Prostate gland (tissue), 2 donors: ENCODE measurements around the gene EBLN2. TPM values are rescaled to one million over a fixed set of nuclear protein-coding genes. Genes with fewer than 3 reads are reported as not detected.

Source experiments
- DNase-seq: peaks from one replicate; pipeline ENCODE4 v3.0.0-alpha.2; 2019; ENCODE audit warnings: low spot score
- H3K27ac ChIP-seq, 2 donors: fragments of 200-600 bp; sonication (generic); 2 replicates each; pipeline ENCODE4 v1.5.1; 2017 to 2019
- H3K27me3 ChIP-seq: fragments of 200-600 bp; sonication (generic); replicated peaks from 2 replicates; pipeline ENCODE4 v1.5.1; 2019; ENCODE audit not compliant: insufficient read depth
- H3K36me3 ChIP-seq, 2 donors: fragments of 200-600 bp; sonication (generic); 1 replicate in 1 of 2; 2 replicates in 1 of 2; pipeline versions ENCODE4 v1.5.1 to v1.8.1; 2017 to 2019
- H3K4me1 ChIP-seq: fragments of 200-600 bp; sonication (generic); replicated peaks from 2 replicates; pipeline ENCODE4 v1.5.1; 2019
- H3K4me3 ChIP-seq, 2 donors: fragments of 200-600 bp; sonication (generic); 2 replicates each; pipeline ENCODE4 v1.5.1; 2017 to 2019
- H3K9me3 ChIP-seq: fragments of 200-600 bp; sonication (generic); 2 replicates; pipeline ENCODE4 v1.5.1; 2017
- CTCF ChIP-seq, 4 experiments: fragments of 200-600 bp in 2 of 4; fragments of 450-650 bp in 2 of 4; sonication (generic) in 2 of 4; IDR thresholded peaks; 1 replicate in 3 of 4; 2 replicates in 1 of 4; pipeline ENCODE4 v1.5.1; 2016 to 2019; ENCODE audit warnings: antibody characterized with exemption in 4 of 4, mild to moderate bottlenecking in 2 of 4, moderate library complexity in 2 of 4
- POLR2A ChIP-seq: fragments of 450-650 bp; IDR thresholded peaks from one replicate; pipeline ENCODE4 v1.6.1; 2016; ENCODE audit warnings: antibody characterized with exemption, mild to moderate bottlenecking
- POLR2AphosphoS5 ChIP-seq: sonication (generic); formaldehyde crosslinking; IDR thresholded peaks from one replicate; pipeline ENCODE4 v1.6.1; 2017; ENCODE audit warnings: antibody characterized with exemption
- WGBS: methylation state at CpG from one replicate; pipeline ENCODE4 v1.1.5; 2018; 5-methylcytosine and 5-hydroxymethylcytosine counted together
- intact Hi-C: fragments of 100-400 bp; cut with DNase I; formaldehyde crosslinking; loops from one replicate; pipeline ENCODE4 v1.14.2; 2022
- total RNA-seq, 2 donors: library from RNA; depleted of rRNA; stranded (reverse); fragments of >200 nt; gene quantifications; one replicate each; pipeline ENCODE4 v1.1.0, GENCODE V29; 2016

Gene EBLN2
- total RNA-seq, 2 donors from 2014 or later: 0.82 to 4.1 TPM

- no peak overlapping the region for H3K27ac ChIP-seq
- DNase-seq: no peak
- no peaks in the 10 kb centered on the region for H3K27me3 ChIP-seq
- H3K4me3 ChIP-seq: no peak overlapping the region
- no peaks in the 10 kb centered on the region for H3K4me1 ChIP-seq
- no peaks in the 10 kb centered on the region for H3K36me3 ChIP-seq
- no peaks in the 10 kb centered on the region for H3K9me3 ChIP-seq
- intact Hi-C loops: loop anchor here (1.0 to 10.0 kb wide), 5 partner anchors 223 to 745 kb away; partner anchors contain the start of gene PDZRN3
- TF ChIP-seq CTCF (IDR thresholded peaks at IDR 0.05) (no peak), POLR2AphosphoS5 (no peak), POLR2A (no peak)
- 34% methylated on average over 2 of the region's 2 CpGs for WGBS
Measured at GRCh38 chr3:73101881-73102280, 40.4 kb downstream of the EBLN2 start.

- Histone ChIP-seq H3K9me3 (no peaks in the 10 kb centered on the region), H3K27me3 (no peaks in the 10 kb centered on the region), H3K4me3 (no peak overlapping the region), H3K27ac (no peak overlapping the region), H3K36me3 (no peaks in the 10 kb centered on the region), H3K4me1 (no peaks in the 10 kb centered on the region)
- TF ChIP-seq CTCF (IDR thresholded peaks at IDR 0.05): no peak
- TF ChIP-seq POLR2A: no peak
- TF ChIP-seq POLR2AphosphoS5: no peak
- intact Hi-C loops: loop anchor here (10.0 kb wide), 2 partner anchors 218 to 518 kb away; partner anchors contain the start of gene PDZRN3
- DNase-seq: no peak
- 80% methylated on average over 3 of the region's 3 CpGs for WGBS
Measured at GRCh38 chr3:73107215-73107614, 45.8 kb downstream of the EBLN2 start.

- Histone ChIP-seq H3K27ac (no peak overlapping the region), H3K36me3 (no peaks in the 10 kb centered on the region), H3K4me3 (no peak overlapping the region), H3K27me3 (no peaks in the 10 kb centered on the region), H3K9me3 (no peaks in the 10 kb centered on the region), H3K4me1 (no peaks in the 10 kb centered on the region)
- TF ChIP-seq CTCF (IDR thresholded peaks at IDR 0.05) (no peak), POLR2A (no peak), POLR2AphosphoS5 (no peak)
- intact Hi-C loops: loop anchor here (10.0 kb wide), 2 partner anchors 217 to 517 kb away; partner anchors contain the start of gene PDZRN3
- DNase-seq: no peak
- WGBS: 44% methylated on average over 5 of the region's 5 CpGs
Measured at GRCh38 chr3:73107676-73108187, 46.3 kb downstream of the EBLN2 start.

GRCh38 chr3:73108750-73109149 is 47.3 kb downstream of the EBLN2 start:
- Histone ChIP-seq H3K27ac (no peak overlapping the region), H3K27me3 (no peaks in the 10 kb centered on the region), H3K4me1 (no peaks in the 10 kb centered on the region), H3K4me3 (no peak overlapping the region), H3K9me3 (no peaks in the 10 kb centered on the region), H3K36me3 (no peaks in the 10 kb centered on the region)
- intact Hi-C loops: loop anchor here (10.0 kb wide), 2 partner anchors 216 to 516 kb away; partner anchors contain the start of gene PDZRN3
- no peak for TF ChIP-seq POLR2A
- TF ChIP-seq CTCF (IDR thresholded peaks at IDR 0.05): no peak
- no peak for TF ChIP-seq POLR2AphosphoS5
- 96% methylated on average over 3 of the region's 3 CpGs for WGBS
- no peak for DNase-seq

- 90% methylated on average over 20 of the region's 20 CpGs for WGBS
- Histone ChIP-seq H3K27me3 (no peaks in the 10 kb centered on the region), H3K4me1 (no peaks in the 10 kb centered on the region), H3K9me3 (no peaks in the 10 kb centered on the region), H3K36me3 (no peaks in the 10 kb centered on the region), H3K4me3 (no peak overlapping the region), H3K27ac (no peak overlapping the region)
- no peak for TF ChIP-seq POLR2A
- no peak for TF ChIP-seq POLR2AphosphoS5
- no peak for TF ChIP-seq CTCF (IDR thresholded peaks at IDR 0.05)
- intact Hi-C loops: no loop called here
- no peak for DNase-seq
Measured at GRCh38 chr3:73110530-73110929, 49.1 kb downstream of the EBLN2 start.
